ENCODE data around the gene NDUFC1. TPM values are rescaled to one million over a fixed set of nuclear protein-coding genes. Genes with fewer than 3 reads are reported as not detected.
A peak's percentile ranks its signal among the peaks of the same experiment; 100 is the strongest.
"Not testable (repeated sequence)": the region's sequence is repeated elsewhere in the genome, so short reads cannot be mapped to it uniquely, and the experiment has no call there.

Gene NDUFC1
- total RNA-seq: 10 to 100 TPM; 23.9 to 34.5 (median 29.7) TPM

DNA sequence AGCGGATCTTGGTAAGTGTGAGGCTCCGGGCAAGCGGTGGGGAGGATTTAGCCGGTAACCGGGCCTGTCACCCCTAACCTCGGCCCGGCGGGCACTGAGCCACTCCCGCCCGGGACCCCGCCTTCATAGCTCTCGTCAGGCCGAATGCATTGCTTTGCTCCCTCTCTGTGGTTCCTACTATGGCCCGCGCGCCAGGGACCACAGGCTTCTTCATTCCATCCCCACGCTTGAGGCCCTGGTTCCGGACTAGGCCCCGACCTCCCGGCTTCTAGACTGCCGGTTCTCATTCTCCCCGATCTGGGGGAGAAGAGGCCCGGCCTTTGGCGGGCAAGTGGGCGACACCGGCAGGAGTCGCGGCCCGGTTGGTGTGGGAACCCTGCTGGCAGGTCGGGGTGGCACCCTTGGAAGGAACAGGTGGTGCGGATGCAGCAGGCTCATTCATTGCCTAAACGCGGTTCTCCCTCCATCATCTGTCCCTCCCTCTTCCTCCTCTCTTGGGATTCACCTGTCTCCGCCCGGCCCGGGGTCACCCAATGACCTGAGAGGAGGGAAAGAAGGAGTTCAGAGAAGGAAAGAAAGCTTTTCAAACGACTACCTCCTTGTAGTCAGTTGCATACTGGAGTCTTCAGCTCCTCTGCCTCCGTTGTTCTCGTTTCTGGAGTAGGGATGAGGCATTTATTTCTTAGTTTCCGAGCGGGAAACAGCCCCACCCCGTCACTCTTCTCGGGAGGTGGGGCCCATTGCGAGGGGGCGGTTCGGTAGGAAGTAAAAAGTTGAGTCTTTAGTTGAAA is at the start of gene NDUFC1:
NDUFC1 (minus strand) TSS at position 657 of the 791 bp plus-strand sequence. CDS start 6,679 bp downstream, outside the sequence.
- DNase-seq (ENCODE audit: low spot score) (no peak), ATAC-seq (ENCODE audit: low FRiP score) (peak; percentile 41)
- no peak for TF ChIP-seq CTCF (IDR thresholded peaks at IDR 0.05)

- DNase-seq (ENCODE audit: low spot score) (no peak), ATAC-seq (ENCODE audit: low FRiP score) (no peak)
- TF ChIP-seq CTCF (IDR thresholded peaks at IDR 0.05): no peak
These were observed 35.3 kb upstream of the NDUFC1 start for GRCh38 chr4:139337612-139338011.

DNA sequence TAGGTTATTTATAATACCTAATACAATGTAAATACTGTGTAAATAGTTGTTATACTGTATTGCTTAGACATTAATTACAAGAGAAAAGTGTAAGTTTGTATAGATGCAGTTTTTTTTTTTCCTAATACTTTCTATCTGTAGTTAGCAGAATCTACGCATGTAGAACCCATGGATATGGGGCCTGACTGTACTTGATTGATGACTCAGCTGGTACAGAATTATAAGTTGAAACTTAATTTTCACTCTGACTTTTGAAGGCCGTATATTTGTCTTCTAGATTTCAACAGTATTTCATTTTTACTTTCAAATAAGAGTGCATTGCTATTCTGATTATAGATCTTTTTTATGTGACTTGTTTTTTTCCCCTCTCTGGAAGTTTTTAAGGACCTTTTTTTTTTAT is 30.8 kb upstream of the NDUFC1 start:
- TF ChIP-seq CTCF (IDR thresholded peaks at IDR 0.05): no peak
- DNase-seq (ENCODE audit: low spot score) (no peak), ATAC-seq (ENCODE audit: low FRiP score) (no peak)

- DNase-seq (ENCODE audit: low spot score) (no peak), ATAC-seq (ENCODE audit: low FRiP score) (no peak)
- no peak for TF ChIP-seq CTCF (IDR thresholded peaks at IDR 0.05)
These were observed 28.9 kb upstream of the NDUFC1 start for GRCh38 chr4:139331185-139331584.

DNA sequence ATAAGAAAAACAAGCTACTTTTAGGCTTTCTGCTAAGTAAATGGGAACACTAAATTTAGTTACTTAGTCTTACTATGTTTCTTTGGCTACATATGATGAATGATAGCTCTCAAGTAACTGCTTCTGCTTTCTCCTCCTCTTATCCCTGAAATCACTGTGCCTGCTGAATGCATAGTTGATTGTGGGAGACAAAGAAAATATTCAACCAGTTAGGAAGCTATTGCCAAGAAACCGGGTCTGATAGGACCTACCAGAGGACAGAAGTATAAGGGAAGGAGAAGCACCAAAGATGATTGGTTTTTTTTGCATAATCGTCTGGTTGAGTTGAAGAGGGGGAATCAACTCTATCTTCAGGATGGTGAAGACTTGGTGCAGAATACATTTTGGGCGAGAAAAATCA is 28.0 kb upstream of the NDUFC1 start:
- no peak for TF ChIP-seq CTCF (IDR thresholded peaks at IDR 0.05)
- DNase-seq (ENCODE audit: low spot score) (no peak), ATAC-seq (ENCODE audit: low FRiP score) (no peak)

GRCh38 chr4:139329665-139330200 is 27.5 kb upstream of the NDUFC1 start:
- no peak for ATAC-seq (ENCODE audit: low FRiP score)
- DNase-seq (ENCODE audit: low spot score): no peak
- no peak for TF ChIP-seq CTCF (IDR thresholded peaks at IDR 0.05)

- TF ChIP-seq CTCF (IDR thresholded peaks at IDR 0.05): no peak
- no peak for ATAC-seq (ENCODE audit: low FRiP score)
- no peak for DNase-seq (ENCODE audit: low spot score)
These were observed 22.3 kb upstream of the NDUFC1 start for GRCh38 chr4:139324620-139325019.

GRCh38 chr4:139322541-139322940 is 20.3 kb upstream of the NDUFC1 start:
- not testable (repeated sequence) for DNase-seq (ENCODE audit: low spot score); ATAC-seq (ENCODE audit: low FRiP score)

DNA sequence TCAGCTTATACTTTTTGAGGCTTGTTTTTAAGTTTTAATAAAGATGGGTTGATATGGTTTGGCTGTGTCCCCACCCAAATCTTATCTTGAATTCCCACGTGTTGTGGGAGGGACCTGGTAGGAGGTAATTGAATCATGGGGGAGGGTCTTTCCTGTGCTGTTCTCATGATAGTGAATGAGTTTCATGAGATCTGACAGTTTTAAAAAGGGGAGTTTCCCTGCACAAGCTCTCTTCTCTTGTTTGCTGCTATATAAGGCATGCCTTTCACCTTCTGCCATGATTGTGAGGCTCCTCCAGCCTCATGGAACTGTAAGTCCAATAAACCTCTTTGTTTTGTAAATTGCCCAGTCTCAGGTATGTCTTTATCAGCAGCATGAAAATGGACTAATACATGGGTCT is 19.8 kb upstream of the NDUFC1 start:
- ATAC-seq (ENCODE audit: low FRiP score); DNase-seq (ENCODE audit: low spot score): not testable (repeated sequence)

All from omental fat pad (tissue), 4 donors.